ENCODE results near the gene DCAF5. TPM values are rescaled to one million over a fixed set of nuclear protein-coding genes. Genes with fewer than 3 reads are reported as not detected.

DCAF5 gene
- total RNA-seq, 1 donor from 2014 or later: 57.3 TPM

- no peak for TF ChIP-seq CTCF (IDR thresholded peaks at IDR 0.05)
- peak; percentile 95 for ATAC-seq
These were observed 138.8 kb downstream of the DCAF5 start for GRCh38 chr14:69013943-69014782.

GRCh38 chr14:69012256-69012953 is 140.5 kb downstream of the DCAF5 start:
- no peaks in the 10 kb centered on the region for H3K36me3 ChIP-seq
- H3K4me1 ChIP-seq: peaks cover 20% of the 10 kb centered on the region
- H3K27ac ChIP-seq: no peak overlapping the region
- intact Hi-C loops (cut with DNase I): no loop called here
- H3K27me3 ChIP-seq: no peaks in the 10 kb centered on the region
- no peaks in the 10 kb centered on the region for H3K9me3 ChIP-seq
- no peak for TF ChIP-seq CTCF (IDR thresholded peaks at IDR 0.05)
- ATAC-seq (peak; percentile 26), DNase-seq (no peak)
- no peak overlapping the region for H3K4me3 ChIP-seq

More at GRCh38 chr14:69013943-69014782, 138.8 kb downstream of the DCAF5 start:
- H3K4me1 ChIP-seq: peaks cover 16% of the 10 kb centered on the region
- no peaks in the 10 kb centered on the region for H3K27me3 ChIP-seq
- H3K27ac ChIP-seq: peak overlapping the region; percentile 60
- H3K4me3 ChIP-seq: no peak overlapping the region
- H3K36me3 ChIP-seq: no peaks in the 10 kb centered on the region
- intact Hi-C loops (cut with DNase I): no loop called here
- DNase-seq: peak; percentile 91
- no peaks in the 10 kb centered on the region for H3K9me3 ChIP-seq

- ATAC-seq: no peak
- Histone ChIP-seq H3K36me3 (no peaks in the 10 kb centered on the region), H3K9me3 (no peaks in the 10 kb centered on the region), H3K27ac (no peak overlapping the region), H3K4me3 (no peak overlapping the region), H3K27me3 (no peaks in the 10 kb centered on the region), H3K4me1 (peaks cover 20% of the 10 kb centered on the region)
- DNase-seq: no peak
- intact Hi-C loops (cut with DNase I): no loop called here
- TF ChIP-seq CTCF (IDR thresholded peaks at IDR 0.05): no peak
These were observed 142.3 kb downstream of the DCAF5 start for GRCh38 chr14:69010648-69011047.

GRCh38 chr14:69008421-69008884 is 144.5 kb downstream of the DCAF5 start:
- no peak for ATAC-seq
- intact Hi-C loops (cut with DNase I): no loop called here
- no peaks in the 10 kb centered on the region for H3K9me3 ChIP-seq
- no peak for DNase-seq
- no peak overlapping the region for H3K4me3 ChIP-seq
- H3K27ac ChIP-seq: no peak overlapping the region
- H3K36me3 ChIP-seq: no peaks in the 10 kb centered on the region
- H3K4me1 ChIP-seq: peaks cover 5% of the 10 kb centered on the region
- no peak for TF ChIP-seq CTCF (IDR thresholded peaks at IDR 0.05)
- no peaks in the 10 kb centered on the region for H3K27me3 ChIP-seq

GRCh38 chr14:69006346-69006745 is 146.6 kb downstream of the DCAF5 start:
- Histone ChIP-seq H3K36me3 (no peaks in the 10 kb centered on the region), H3K27ac (no peak overlapping the region), H3K9me3 (no peaks in the 10 kb centered on the region), H3K27me3 (no peaks in the 10 kb centered on the region), H3K4me3 (no peak overlapping the region), H3K4me1 (peaks cover 4% of the 10 kb centered on the region)
- intact Hi-C loops (cut with DNase I): no loop called here
- ATAC-seq: no peak
- TF ChIP-seq CTCF (IDR thresholded peaks at IDR 0.05): no peak
- no peak for DNase-seq

All from upper lobe of right lung (tissue), 1 donor.